ENCODE results near the gene COQ2. TPM values are rescaled to one million over a fixed set of nuclear protein-coding genes. Genes with fewer than 3 reads are reported as not detected.
"Not testable (repeated sequence)": the region's sequence is repeated elsewhere in the genome, so short reads cannot be mapped to it uniquely, and the experiment has no call there.

Gene COQ2
- total RNA-seq, 6 experiments from 2014 or later = 6.9 to 15.5 (median 10.6) TPM

- WGBS (ENCODE audit: insufficient coverage, low coverage, low lambda C conversion rate, missing lambda C conversion rate) = 84% methylated on average over 3 of the region's 3 CpGs
- TF ChIP-seq POLR2A (IDR thresholded peaks at IDR 0.05) (no peak), CTCF (IDR thresholded peaks at IDR 0.05) (no peak)
- H3K4me1 ChIP-seq = no peaks in the 10 kb centered on the region
- peaks cover 0 to 10% (median 0%) of the 10 kb centered on the region in 4 donors for H3K36me3 ChIP-seq
- intact Hi-C loops (cut with DNase I) = no loop called here
- no peak overlapping the region for H3K4me3 ChIP-seq
- no peak overlapping the region for H3K27ac ChIP-seq
- DNase-seq (no peak), ATAC-seq (no peak)
- no peaks in the 10 kb centered on the region for H3K9me3 ChIP-seq
- no peaks in the 10 kb centered on the region for H3K27me3 ChIP-seq
Observed at GRCh38 chr4:83276299-83277040, 8.1 kb downstream of the COQ2 start.

GRCh38 chr4:83273926-83274325, 10.7 kb downstream of the COQ2 start:
- DNase-seq; H3K27ac ChIP-seq; intact Hi-C loops (cut with DNase I); H3K27me3 ChIP-seq; ATAC-seq; H3K4me1 ChIP-seq; H3K4me3 ChIP-seq; H3K9me3 ChIP-seq: not testable (repeated sequence)
- 100% methylated on average over 2 of the region's 3 CpGs for WGBS (ENCODE audit: insufficient coverage, low coverage, low lambda C conversion rate, missing lambda C conversion rate)
- H3K36me3 ChIP-seq = peaks cover 0 to 16% (median 0%) of the 10 kb centered on the region in 4 donors

GRCh38 chr4:83272900-83273299, 11.7 kb downstream of the COQ2 start:
- intact Hi-C loops (cut with DNase I) = no loop called here
- ATAC-seq = no peak
- Histone ChIP-seq H3K27ac (no peak overlapping the region), H3K36me3 (peaks cover 0 to 12% (median 0%) of the 10 kb centered on the region in 4 donors), H3K9me3 (no peaks in the 10 kb centered on the region), H3K4me3 (no peak overlapping the region), H3K27me3 (no peaks in the 10 kb centered on the region), H3K4me1 (no peaks in the 10 kb centered on the region)
- TF ChIP-seq CTCF (IDR thresholded peaks at IDR 0.05) (no peak), POLR2A (IDR thresholded peaks at IDR 0.05) (no peak)
- DNase-seq = no peak
- WGBS (ENCODE audit: insufficient coverage, low coverage, low lambda C conversion rate, missing lambda C conversion rate) = 95% methylated on average over 5 of the region's 5 CpGs

- Histone ChIP-seq H3K9me3 (no peaks in the 10 kb centered on the region), H3K27ac (no peak overlapping the region), H3K27me3 (no peaks in the 10 kb centered on the region), H3K4me1 (no peaks in the 10 kb centered on the region), H3K36me3 (peaks cover 0 to 12% (median 0%) of the 10 kb centered on the region in 4 donors), H3K4me3 (no peak overlapping the region)
- 64% methylated on average over 1 of the region's 1 CpG for WGBS (ENCODE audit: insufficient coverage, low coverage, low lambda C conversion rate, missing lambda C conversion rate)
- TF ChIP-seq CTCF (IDR thresholded peaks at IDR 0.05) (no peak), POLR2A (IDR thresholded peaks at IDR 0.05) (no peak)
- DNase-seq (no peak), ATAC-seq (no peak)
- intact Hi-C loops (cut with DNase I) = no loop called here
Observed at GRCh38 chr4:83269256-83269655, 15.3 kb downstream of the COQ2 start.

- DNase-seq (no peak), ATAC-seq (no peak)
- Histone ChIP-seq H3K27me3 (no peaks in the 10 kb centered on the region), H3K9me3 (no peaks in the 10 kb centered on the region), H3K4me1 (no peaks in the 10 kb centered on the region), H3K4me3 (no peak overlapping the region), H3K36me3 (peaks cover 0 to 12% (median 0%) of the 10 kb centered on the region in 4 donors), H3K27ac (no peak overlapping the region)
- intact Hi-C loops (cut with DNase I) = no loop called here
- 38% methylated on average over 2 of the region's 2 CpGs for WGBS (ENCODE audit: insufficient coverage, low coverage, low lambda C conversion rate, missing lambda C conversion rate)
- no peak for TF ChIP-seq CTCF (IDR thresholded peaks at IDR 0.05)
- TF ChIP-seq POLR2A (IDR thresholded peaks at IDR 0.05) = no peak
Observed at GRCh38 chr4:83268491-83268890, 16.1 kb downstream of the COQ2 start.
